ENCODE data around the gene NMRK2. TPM values are rescaled to one million over a fixed set of nuclear protein-coding genes. Genes with fewer than 3 reads are reported as not detected.

Gene NMRK2
- total and polyA plus RNA-seq, 2 of the 13 experiments (the other 11 are each of a cell fraction or from before 2014, with no cell fraction given) = not detected

DNA sequence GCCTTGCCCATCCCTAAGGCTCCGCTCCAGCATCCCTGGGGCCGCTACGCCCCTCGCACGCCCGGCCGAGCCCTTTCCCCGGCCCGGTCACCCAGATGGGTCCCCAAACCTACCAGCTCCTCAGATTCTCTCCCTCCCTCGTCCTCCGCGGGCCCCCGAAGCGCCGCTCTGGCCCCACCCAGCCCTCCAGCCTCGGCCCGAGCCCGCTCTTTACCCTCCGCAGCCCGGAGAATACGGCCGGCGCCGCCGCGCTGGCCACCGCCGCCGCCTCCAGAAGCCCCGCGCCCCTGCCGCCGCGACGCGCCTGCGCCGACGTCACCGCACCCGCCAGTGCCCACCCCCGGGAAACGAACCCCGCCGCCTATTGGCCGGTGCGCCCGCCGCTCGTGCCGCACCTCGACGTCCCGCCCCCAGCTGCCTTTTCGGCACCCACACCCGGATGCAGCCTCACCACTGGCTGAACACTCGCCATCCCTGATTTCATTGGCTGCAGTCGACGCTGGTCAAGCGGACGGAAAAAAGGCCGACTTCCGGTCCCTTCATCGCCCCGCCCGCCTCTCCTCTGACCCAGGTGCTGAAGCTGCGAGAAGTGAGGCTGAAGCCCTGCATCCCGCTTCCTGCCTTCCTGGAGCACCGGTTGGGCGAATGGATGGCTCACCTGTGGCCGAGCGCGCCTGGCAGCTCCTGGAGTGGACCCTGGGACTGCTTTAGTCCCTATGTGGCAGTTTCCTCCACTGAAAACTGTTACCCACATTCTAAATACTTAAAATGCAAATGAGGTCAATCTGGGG lies 38.1 kb downstream of the NMRK2 start, which contains the start of gene DAPK3 (continued):
- TF ChIP-seq, protein P1, sequence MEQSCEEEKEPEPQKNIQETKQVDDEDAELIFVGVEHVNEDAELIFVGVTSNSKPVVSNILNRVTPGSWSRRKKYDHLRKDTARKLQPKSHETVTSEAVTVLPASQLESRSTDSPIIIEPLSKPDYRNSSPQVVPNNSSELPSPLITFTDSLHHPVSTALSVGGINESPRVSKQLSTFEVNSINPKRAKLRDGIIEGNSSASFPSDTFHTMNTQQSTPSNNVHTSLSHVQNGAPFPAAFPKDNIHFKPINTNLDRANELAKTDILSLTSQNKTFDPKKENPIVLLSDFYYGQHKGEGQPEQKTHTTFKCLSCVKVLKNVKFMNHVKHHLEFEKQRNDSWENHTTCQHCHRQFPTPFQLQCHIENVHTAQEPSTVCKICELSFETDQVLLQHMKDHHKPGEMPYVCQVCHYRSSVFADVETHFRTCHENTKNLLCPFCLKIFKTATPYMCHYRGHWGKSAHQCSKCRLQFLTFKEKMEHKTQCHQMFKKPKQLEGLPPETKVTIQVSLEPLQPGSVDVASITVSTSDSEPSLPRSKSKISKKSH (CRISPR knock-in tag; IDR thresholded peaks at IDR 0.05; ENCODE audit: borderline replicate concordance) = peak; percentile 70; the same call in 1 of the 2 replicates
- peak; percentile 79 for TF ChIP-seq GATAD1 (CRISPR knock-in tag; IDR thresholded peaks at IDR 0.05)
- no peak for TF ChIP-seq HNF4G (IDR thresholded peaks at IDR 0.05; ENCODE audit: borderline replicate concordance, low read depth, low read length)
- TF ChIP-seq HNF4G (CRISPR knock-in tag; IDR thresholded peaks at IDR 0.05; ENCODE audit: borderline replicate concordance, low read depth) = no peak
- TF ChIP-seq, protein P2, sequence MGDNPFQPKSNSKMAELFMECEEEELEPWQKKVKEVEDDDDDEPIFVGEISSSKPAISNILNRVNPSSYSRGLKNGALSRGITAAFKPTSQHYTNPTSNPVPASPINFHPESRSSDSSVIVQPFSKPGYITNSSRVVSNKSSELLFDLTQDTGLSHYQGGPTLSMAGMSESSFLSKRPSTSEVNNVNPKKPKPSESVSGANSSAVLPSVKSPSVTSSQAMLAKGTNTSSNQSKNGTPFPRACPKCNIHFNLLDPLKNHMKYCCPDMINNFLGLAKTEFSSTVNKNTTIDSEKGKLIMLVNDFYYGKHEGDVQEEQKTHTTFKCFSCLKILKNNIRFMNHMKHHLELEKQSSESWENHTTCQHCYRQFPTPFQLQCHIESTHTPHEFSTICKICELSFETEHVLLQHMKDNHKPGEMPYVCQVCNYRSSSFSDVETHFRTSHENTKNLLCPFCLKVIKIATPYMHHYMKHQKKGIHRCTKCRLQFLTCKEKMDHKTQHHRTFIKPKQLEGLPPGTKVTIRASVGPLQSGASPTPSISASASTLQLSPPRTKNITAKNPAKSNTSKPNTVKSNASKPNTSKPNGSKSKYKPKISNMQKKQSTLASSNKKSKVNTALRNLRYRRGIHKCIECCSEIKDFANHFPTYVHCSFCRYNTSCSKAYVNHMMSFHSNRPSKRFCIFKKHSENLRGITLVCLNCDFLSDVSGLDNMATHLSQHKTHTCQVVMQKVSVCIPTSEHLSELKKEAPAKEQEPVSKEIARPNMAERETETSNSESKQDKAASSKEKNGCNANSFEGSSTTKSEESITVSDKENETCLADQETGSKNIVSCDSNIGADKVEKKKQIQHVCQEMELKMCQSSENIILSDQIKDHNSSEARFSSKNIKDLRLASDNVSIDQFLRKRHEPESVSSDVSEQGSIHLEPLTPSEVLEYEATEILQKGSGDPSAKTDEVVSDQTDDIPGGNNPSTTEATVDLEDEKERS (CRISPR knock-in tag; IDR thresholded peaks at IDR 0.05) = no peak
- TF ChIP-seq ZNF883 (CRISPR knock-in tag; IDR thresholded peaks at IDR 0.05; ENCODE audit: not compliant biosample characterization) = no peak
- TF ChIP-seq, protein P3, sequence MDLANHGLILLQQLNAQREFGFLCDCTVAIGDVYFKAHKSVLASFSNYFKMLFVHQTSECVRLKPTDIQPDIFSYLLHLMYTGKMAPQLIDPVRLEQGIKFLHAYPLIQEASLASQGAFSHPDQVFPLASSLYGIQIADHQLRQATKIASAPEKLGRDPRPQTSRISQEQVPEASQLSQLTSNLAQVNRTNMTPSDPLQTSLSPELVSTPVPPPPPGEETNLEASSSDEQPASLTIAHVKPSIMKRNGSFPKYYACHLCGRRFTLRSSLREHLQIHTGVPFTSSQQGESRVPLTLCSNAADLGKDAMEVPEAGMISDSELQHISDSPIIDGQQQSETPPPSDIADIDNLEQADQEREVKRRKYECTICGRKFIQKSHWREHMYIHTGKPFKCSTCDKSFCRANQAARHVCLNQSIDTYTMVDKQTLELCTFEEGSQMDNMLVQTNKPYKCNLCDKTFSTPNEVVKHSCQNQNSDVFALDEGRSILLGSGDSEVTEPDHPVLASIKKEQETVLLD (CRISPR knock-in tag; IDR thresholded peaks at IDR 0.05; ENCODE audit: low read depth) = no peak
- TF ChIP-seq ZFP36L2 (CRISPR knock-in tag; IDR thresholded peaks at IDR 0.05) = 0 out of 2 replicates have a peak, but pooled peaks have one; percentile 37
- TF ChIP-seq PRMT3 (CRISPR knock-in tag; IDR thresholded peaks at IDR 0.05; ENCODE audit: borderline replicate concordance, low read depth) = no peak
- no peak for TF ChIP-seq ZNF17 (CRISPR knock-in tag; IDR thresholded peaks at IDR 0.05)
- TF ChIP-seq, protein P4, sequence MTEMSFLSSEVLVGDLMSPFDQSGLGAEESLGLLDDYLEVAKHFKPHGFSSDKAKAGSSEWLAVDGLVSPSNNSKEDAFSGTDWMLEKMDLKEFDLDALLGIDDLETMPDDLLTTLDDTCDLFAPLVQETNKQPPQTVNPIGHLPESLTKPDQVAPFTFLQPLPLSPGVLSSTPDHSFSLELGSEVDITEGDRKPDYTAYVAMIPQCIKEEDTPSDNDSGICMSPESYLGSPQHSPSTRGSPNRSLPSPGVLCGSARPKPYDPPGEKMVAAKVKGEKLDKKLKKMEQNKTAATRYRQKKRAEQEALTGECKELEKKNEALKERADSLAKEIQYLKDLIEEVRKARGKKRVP (CRISPR knock-in tag; IDR thresholded peaks at IDR 0.05) = no peak; a peak in 1 of 4 replicates
- TF ChIP-seq MBNL3 (CRISPR knock-in tag; conservative IDR thresholded peaks at IDR 0.05) = no peak
- 0 out of 2 replicates have a peak, but pooled peaks have one; percentile 19 for TF ChIP-seq MAZ (IDR thresholded peaks at IDR 0.05; ENCODE audit: borderline replicate concordance, low read depth, low read length)
- TF ChIP-seq MAZ (CRISPR knock-in tag; IDR thresholded peaks at IDR 0.05; ENCODE audit: low read depth) = peak; percentile 66
- TF ChIP-seq ZFP82 (CRISPR knock-in tag; IDR thresholded peaks at IDR 0.05; ENCODE audit: borderline replicate concordance) = 0 out of 2 replicates have a peak, but pooled peaks have one; percentile 40
- TF ChIP-seq ZNF543 (CRISPR knock-in tag; IDR thresholded peaks at IDR 0.05) = peak; percentile 53; the same call in 1 of the 2 replicates
- TF ChIP-seq, protein P5, sequence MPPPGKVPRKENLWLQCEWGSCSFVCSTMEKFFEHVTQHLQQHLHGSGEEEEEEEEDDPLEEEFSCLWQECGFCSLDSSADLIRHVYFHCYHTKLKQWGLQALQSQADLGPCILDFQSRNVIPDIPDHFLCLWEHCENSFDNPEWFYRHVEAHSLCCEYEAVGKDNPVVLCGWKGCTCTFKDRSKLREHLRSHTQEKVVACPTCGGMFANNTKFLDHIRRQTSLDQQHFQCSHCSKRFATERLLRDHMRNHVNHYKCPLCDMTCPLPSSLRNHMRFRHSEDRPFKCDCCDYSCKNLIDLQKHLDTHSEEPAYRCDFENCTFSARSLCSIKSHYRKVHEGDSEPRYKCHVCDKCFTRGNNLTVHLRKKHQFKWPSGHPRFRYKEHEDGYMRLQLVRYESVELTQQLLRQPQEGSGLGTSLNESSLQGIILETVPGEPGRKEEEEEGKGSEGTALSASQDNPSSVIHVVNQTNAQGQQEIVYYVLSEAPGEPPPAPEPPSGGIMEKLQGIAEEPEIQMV (CRISPR knock-in tag; IDR thresholded peaks at IDR 0.05; ENCODE audit: low read depth) = no peak
- TF ChIP-seq ZNF337 (CRISPR knock-in tag; IDR thresholded peaks at IDR 0.05; ENCODE audit: borderline replicate concordance, low read depth) = no peak
